Superior temporal gyrus (tissue), 1 donor: ENCODE results near the gene B3GAT1.

Source experiments
- DNase-seq: peaks from one replicate; pipeline ENCODE4 v3.0.0-alpha.2; 2016; ENCODE audit errors: extremely low spot score

B3GAT1 gene

GRCh38 chr11:134337051-134337450, 75.0 kb downstream of the B3GAT1 start:
- no peak for DNase-seq

GRCh38 chr11:134334796-134335571, 77.1 kb downstream of the B3GAT1 start:
- no peak for DNase-seq

GRCh38 chr11:134333946-134334345, 78.1 kb downstream of the B3GAT1 start:
- no peak for DNase-seq

- no peak for DNase-seq
Measured at GRCh38 chr11:134333312-134333711, 78.7 kb downstream of the B3GAT1 start.

GRCh38 chr11:134332782-134333181, 79.3 kb downstream of the B3GAT1 start:
- no peak for DNase-seq

- no peak for DNase-seq
Measured at GRCh38 chr11:134332189-134332631, 79.8 kb downstream of the B3GAT1 start.

- DNase-seq = peak; percentile 60
Measured at GRCh38 chr11:134331354-134332188, 80.5 kb downstream of the B3GAT1 start, which contains the start of gene GLB1L2. Gene GLB1L2, plus strand, starts transcription at chr11:134331988. Its CDS starts 74 bp downstream, at chr11:134332062.

GRCh38 chr11:134330611-134331353, 81.3 kb downstream of the B3GAT1 start:
- no peak for DNase-seq
